Putamen (tissue), 1 donor: ENCODE data around the gene DLGAP5.

Experiments used
- DNase-seq: peaks from one replicate; pipeline ENCODE4 v3.0.0-alpha.2; 2016; ENCODE audit warnings: low spot score

DLGAP5 gene, protein sequence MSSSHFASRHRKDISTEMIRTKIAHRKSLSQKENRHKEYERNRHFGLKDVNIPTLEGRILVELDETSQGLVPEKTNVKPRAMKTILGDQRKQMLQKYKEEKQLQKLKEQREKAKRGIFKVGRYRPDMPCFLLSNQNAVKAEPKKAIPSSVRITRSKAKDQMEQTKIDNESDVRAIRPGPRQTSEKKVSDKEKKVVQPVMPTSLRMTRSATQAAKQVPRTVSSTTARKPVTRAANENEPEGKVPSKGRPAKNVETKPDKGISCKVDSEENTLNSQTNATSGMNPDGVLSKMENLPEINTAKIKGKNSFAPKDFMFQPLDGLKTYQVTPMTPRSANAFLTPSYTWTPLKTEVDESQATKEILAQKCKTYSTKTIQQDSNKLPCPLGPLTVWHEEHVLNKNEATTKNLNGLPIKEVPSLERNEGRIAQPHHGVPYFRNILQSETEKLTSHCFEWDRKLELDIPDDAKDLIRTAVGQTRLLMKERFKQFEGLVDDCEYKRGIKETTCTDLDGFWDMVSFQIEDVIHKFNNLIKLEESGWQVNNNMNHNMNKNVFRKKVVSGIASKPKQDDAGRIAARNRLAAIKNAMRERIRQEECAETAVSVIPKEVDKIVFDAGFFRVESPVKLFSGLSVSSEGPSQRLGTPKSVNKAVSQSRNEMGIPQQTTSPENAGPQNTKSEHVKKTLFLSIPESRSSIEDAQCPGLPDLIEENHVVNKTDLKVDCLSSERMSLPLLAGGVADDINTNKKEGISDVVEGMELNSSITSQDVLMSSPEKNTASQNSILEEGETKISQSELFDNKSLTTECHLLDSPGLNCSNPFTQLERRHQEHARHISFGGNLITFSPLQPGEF

DNA sequence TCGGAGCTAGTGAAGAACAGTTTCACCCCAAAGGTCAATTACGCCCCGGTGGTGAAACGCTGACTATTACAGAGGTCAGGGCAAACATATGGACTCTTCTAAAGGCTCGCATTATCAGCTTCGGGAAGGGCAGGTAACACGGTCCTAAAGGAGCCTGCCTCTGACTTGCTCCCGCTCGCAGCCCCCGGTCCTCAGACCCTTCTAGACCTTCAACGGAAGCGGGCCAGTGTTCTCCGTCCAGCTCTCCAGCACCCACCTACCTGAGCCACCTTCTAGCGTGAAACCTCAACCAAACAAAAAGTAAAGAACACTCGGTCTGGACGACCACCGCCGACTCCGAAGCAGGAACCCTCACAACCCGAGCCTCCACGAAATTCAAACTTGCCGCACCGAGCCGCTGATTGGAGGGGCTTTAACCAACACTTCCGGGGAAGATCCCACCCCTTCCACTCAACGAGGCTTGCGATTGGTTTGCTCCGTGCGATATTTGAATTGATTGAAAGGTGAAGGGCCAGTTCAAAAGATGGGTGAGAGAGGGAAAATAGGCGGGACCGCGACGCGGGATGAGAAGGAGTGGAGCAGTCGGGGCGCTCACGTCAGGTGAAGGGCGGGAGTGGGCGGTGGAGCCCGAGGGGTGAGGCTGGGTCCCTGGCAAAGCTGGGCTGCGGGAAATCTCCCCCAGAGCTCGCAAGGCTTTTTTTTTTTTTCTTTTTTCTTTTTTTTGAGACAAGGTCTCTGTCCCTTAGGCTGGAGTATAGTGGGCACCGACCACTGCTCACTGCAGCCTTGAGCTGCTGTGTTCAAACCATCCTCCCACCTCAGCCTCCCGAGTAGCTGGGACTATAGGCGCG lies at the start of gene DLGAP5:
Gene DLGAP5, minus strand, starts transcription at position 383 of the 851 bp plus-strand sequence. CDS start 2,406 bp downstream, outside the sequence.
- DNase-seq = peak; percentile 96

DNA sequence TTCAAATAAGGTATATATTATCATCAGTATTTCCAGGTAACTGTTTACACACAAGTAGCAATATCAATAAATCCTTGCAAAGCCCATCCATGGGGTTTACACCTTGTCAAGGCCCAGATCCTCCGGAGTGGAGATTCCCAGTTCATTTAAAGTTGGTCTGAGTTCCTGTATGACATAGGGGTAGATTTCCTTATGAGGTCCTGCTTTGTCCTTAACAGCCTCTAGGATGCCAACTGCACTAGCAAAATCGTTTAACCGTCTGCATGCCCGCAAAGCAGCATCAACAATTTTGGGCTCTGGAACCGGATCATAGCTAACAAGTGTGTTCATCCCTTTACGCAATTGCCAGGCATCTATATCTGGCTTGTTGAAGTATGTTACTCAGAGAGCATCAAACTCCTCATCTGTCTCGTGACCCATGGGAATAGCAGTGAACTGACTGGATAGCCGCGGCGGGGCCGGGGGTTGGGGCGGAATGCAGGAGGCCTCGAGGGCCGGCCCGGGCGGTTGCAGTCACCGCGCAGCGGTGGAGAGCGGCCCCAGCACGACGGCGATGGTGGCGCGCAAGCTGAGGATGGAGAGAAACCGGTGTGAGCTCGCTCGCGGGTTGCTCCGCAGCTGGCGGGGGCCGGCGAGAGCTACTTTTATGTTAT lies 49.3 kb upstream of the DLGAP5 start:
- no peak for DNase-seq

DNA sequence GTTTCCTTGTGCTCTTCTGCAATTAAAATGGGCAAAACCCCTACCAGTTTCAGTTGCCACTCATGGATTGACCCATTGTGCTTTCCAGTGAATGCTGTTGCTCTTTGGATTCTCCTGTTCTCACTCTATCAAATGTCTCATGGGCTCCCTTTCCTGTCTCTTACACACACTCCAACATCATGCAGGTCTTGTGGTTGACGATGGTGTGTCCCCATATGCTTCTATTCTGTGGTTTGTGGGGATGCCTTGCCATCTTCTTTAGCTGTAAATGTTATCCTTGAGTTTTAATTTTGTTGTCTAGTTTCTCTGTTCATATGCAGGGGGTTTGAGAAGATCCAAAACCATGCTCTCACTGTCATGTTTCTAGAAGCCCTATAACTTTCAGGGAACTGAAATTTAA lies 47.9 kb upstream of the DLGAP5 start:
- DNase-seq = no peak

DNA sequence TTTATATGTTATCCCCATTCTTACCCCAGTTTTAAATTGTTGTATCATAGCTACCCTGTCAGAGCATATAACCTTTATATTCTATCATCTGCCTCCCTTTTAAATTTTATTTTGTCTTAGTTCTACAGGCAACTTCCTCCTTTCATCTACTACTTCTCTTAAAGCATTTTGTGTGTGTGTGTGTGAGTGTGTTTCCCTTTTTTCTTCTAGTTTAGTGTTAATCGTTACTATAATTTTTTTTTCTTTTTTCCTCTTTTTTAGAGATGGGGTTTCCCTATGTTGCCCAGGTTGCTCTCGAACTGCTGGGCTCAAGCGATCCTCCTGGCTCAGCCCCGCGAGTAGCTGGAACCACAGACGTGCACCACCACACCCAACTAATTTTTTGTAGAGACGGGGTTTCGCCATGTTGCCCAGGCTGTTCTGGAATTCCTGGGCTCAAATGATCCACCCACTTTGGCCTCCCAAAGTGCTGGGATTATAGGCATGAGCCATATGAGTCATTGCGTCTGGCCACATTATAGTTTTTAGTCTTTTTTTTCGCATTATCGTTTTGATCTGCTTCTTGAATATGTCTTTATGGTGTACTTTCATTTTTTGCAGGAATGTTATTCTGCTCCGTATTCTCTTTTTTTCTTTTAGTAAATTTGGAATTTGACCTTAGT lies 46.8 kb upstream of the DLGAP5 start:
- no peak for DNase-seq

DNA sequence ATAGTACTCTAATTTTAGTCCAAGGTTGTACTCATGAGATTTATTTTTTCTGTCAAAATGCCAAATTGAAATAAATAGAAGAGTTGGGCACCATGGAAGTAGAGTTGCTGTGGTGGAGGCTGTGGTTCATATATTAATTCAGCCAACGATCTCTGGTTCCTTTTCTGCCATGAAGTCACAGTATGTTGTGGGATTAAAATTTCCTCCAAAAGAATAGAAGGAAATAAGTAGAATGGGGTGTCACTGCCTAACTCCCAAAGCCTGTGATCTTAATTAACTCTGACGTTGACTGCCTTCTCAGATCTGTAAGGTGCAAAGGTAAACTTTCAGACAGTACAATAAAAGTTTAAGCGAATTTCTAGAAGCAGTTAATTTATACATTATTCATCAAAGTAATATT lies 42.2 kb upstream of the DLGAP5 start:
- DNase-seq = no peak

DNA sequence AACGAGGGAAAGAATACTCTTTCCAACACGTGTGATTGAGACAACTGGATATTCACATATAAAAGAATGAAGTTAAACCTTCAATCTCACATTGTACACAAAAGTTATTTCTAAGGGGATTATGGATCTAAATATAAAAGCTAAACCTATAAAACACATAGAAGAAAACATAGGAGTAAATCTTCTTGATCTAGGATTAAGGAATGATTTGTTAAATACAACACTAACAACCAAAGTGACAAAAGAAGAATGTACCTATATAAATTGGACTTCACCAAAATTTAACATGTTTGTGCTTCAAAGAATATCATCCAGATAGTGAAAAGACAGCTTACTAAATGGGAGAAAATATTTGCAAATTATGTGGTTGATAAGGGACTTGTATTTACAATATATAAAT lies 36.9 kb upstream of the DLGAP5 start:
- no peak for DNase-seq

DNA sequence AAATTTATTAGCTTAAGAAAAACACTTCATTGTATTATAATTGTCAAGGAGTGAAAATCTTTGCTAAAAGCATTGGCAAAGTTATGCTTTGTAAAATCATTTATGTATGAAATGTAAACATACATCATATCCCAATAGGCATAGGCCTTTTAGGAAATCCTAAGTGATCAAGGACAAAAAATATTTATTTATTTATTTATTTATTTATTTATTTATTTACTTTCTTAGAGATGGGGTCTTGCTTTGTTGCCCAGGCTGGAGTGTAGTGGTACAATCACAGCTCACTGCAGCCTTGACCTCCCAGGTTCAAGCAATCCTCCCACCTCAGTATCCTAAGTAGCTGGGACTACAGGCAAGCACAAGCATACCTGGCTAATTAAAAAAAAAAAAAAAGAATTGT lies 32.0 kb upstream of the DLGAP5 start:
- DNase-seq = no peak

DNA sequence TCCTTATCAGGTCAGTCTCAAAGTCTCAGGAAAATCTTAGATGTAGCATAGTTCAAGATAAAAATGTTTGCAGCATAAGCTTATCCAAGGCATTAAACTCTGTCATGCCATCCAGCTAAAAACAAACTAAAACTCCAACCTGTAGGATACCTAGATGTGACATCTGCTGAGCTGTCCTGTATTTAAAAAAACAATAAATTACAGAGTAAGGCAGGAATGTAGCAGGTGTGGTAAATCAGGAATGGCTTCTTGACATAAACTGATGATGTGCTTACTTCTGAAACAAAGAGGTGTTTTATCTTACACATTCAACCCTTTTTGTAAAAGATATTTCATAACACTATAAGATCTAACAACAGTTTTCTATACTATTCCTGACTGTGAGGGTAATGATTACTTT lies 30.6 kb upstream of the DLGAP5 start:
- no peak for DNase-seq

DNA sequence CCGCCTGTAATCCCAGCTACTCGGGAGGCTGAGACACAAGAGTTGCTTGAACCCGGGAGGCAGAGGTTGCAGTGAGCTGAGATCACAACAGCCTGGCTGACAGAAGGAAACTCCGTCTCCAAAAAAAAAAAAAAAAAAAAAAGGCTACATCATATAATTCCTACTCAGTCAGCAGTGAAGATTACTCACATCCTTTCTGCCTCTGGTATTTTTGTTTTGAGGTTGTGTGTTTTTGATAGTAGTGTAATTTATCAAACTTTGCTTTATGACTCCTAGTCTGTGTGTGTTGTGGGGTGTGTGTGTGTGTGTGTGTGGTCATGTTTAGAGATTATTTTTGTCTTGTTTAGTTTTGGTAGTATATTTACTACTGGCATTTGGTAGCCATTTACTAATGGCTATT lies 29.8 kb upstream of the DLGAP5 start:
- DNase-seq = no peak

DNA sequence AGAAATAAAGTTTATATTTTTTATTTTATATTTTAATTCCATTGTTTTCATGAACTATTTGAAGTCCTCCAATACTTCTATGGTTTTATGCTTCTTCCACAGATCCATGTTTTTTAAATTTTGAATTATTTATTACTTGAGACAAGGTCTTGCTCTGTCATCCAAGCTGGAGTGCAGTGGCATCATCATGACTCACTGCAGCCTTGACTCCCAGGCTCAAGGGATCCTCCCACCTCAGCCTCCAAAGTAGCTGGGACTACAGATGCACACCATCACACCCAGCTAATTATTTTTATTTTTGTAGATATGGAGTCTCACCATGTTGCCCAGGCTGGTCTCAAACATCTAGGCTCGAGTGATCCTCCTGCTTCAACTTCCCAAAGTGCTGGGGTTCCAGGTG lies 28.8 kb upstream of the DLGAP5 start:
- no peak for DNase-seq

DNA sequence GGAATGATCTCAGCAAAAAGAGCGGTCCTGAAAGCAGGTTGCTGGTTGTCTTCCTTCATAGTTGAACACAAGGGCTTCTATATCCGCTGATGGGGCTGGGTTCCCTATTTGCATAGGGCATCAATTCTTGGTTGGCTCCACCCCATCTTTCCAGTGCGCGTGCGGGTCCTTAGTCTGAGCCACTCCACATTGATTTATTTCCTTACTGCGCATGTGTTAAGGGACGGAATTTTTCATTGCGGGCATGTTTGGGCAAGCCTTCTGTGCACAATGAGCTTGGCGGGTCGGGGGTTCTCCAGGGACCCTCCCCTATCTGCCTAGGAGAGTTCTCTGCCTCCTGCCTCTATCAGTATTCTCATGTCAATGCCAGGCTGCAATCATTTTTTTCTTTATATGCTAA lies 21.2 kb upstream of the DLGAP5 start:
- no peak for DNase-seq

DNA sequence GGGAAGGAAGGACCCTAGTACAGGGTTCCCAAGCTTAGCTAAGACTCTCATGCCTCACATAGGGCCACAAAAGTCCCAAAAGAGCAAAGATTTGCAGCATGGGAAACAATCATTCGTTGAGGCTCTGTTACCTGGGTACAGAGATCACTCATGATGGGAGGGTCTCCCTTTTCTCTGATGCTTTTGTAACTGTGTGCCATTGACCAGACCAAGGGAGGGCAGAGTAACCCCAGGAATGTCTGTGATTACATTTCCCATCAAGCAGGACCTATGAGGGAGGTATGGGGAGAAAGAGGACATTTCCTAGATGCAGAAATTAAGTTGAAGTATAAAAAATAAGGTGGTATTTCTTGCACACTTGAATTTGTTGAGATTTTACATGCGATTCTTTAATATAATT lies 16.4 kb upstream of the DLGAP5 start:
- DNase-seq = no peak

DNA sequence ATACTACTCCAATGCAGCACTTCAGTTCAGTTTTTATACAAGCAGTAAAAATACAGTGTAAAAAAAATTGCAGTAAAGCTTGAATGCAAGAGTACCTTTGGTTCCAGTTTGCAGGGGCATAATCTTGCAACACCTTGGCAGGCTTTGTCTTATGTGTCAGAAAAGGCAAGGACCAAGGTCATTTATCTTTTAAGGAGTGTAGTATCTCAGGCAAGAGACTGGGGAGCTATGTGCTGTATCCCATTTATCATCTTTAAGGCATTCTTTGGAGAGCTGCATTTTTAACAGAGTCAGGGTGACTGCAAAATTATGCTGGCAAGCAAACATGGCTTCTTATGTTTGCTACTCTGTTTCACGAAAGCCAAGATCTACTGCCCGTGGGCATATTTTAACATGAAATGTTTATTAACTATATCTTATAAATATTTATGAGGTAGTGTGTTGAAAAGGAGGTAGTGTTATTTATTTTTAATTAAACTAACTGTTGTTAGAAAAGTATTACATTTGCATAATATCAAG lies 14.8 kb upstream of the DLGAP5 start:
- no peak for DNase-seq

DNA sequence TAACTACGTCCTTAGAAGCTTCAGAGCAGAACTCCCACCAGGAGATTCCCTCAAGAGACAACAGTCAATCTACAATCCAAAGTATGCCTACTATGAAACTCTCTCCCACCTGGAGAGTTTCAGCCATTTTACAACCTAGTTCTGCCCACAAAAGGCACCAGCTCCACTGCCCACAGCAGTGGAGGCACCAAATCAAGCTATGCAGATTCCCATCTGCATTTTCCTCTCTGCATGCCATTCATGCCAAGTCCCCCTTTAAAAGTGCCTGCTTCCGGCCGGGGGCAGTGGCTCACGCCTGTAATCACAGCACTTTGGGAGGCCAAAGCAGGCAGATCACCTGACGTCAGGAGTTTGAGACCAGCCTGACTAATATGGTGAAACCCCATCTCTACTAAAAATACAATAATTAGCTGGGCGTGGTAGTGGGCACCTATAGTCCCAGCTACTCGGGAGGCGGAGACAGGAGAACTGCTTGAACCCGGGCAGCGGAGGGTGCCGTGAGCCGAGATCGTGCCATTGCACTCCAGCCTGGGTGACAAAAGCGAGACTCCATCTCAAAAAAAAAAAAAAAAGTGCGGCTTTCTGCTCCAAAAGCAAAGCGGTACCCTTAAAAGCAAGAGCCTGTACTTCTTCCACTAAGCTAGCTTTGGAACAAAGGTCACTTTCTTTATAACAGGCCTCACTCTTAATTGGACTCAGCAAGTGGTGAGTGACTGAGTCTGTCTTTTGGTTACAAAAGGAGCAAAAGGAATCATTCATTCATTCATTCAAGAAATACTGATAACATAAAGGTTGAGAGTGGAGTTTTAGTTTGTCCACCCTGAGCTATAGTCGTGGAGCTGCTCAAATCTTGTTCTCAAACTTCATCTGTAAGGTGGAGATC lies 10.1 kb upstream of the DLGAP5 start:
- no peak for DNase-seq

DNA sequence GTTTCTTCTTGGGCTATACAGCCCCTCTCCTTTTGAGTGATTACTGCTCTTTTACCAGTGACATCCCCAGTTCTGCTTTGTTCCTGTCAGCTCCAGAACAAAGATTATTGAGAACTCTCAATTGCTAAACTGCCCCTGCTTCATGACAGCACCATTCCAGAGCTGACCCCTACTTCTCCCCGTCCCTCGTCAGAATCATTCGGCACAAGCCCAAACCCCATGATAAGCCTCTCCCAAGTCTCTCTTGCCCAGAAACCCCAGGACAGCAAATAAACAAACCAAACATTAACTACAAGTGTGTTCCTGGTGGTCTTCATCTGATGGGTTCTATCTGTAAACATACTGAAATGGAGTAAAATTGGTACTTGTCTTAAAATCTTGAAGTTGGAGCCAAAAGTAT lies 9.3 kb upstream of the DLGAP5 start:
- no peak for DNase-seq

DNA sequence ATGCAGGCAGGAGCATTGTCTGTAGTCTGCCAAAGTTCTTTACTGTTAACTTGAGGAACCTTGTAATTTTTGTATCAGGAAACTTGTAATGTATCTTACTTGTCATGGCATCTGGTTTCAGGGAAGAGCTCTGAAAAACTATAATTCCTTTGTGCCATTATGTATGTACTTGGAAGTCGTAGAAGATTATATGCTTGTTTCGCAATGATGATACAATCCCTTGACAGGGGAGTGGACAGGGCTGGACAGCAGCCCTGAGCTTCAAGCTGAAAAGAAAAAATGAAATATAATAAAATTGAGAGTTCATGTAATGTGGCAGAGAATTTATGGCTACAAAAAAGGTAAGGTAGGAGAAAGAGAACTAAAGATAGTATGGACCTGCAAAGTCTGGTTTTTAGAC lies 7.4 kb upstream of the DLGAP5 start:
- DNase-seq = no peak

DNA sequence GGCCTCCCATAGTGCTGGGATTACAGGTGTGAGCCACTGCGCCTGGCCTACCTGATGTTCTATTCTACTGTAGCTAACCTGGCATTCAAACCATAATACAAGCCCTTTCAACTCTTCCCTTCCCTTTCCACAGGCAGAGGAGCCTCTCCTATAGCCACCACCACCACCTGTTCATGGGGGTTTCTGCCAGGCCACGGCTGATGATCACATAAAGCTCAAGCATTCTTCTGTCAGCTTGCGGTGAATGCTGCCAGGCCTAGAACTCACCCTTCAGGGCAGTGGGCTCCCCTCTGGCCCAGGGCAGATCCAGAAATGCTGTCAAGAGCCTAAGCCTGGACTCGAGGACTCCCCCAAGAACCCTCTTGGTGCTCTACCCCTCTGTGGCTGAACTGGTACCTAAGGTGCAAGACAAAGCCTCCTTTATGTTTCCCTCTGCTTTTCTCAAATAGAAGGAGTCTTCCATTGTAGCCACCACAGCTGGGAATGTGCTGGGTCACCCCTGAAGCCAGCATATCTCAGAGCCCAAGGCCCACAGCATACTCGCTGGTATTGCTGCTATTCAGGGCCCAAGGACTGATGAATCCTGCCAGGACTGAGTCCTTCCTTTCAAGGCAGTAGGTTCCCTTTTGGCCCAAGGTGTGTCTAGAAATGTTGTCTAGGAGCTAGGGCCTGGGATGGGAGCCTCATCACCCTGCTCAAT lies 3.4 kb upstream of the DLGAP5 start:
- no peak for DNase-seq

DNA sequence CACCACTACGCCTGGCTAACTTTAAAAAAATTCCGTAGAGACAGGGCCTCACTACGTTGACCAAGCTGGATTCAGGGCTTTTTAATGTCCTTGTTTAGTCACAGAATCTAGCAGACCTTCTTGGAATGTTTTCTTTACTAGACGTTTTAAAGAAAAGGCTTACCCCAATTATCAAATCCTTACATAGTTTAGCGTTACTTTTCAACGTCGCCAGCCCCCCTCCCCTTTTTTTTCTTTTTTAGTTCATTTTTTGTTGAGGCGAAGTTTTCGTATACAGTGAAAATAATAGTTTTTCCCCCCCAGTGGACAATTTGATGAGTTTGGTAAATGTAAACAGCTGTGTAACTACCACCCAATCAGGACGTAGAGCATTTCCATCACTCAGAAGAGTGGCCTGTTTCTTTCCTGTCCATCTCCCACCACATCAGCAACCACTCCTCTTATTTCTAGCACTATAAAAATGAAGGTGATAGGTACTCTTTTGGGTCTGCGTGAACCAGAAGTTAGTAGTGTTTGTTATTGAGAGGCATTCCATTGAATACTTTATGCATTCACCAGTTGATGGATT lies 753 bp upstream of the DLGAP5 start:
- DNase-seq = no peak

DNA sequence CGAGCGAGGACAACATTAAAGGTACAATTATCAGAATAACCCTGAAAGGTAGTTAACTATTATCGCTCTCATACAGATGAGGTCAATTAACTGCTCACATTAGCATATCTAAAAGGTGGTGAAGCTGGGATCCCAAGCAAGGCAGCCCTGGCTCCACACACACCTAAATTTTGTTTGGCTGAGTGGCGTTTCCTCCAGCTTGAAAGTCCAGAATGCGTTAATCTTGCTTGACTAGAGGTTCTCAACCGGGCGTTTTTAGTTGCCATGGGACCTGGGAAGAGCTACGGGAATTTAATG lies 531 bp downstream of the DLGAP5 start:
- no peak for DNase-seq
